Prostate gland (tissue), 2 donors: Measurements from ENCODE around the gene CD177.
"Not testable (repeated sequence)": the region's sequence is repeated elsewhere in the genome, so short reads cannot be mapped to it uniquely, and the experiment has no call there.

Experiments used
- CTCF ChIP-seq, 4 experiments: fragments of 200-600 bp in 2 of 4; fragments of 450-650 bp in 2 of 4; sonication (generic) in 2 of 4; IDR thresholded peaks; 1 replicate in 3 of 4; 2 replicates in 1 of 4; pipeline ENCODE4 v1.5.1; 2016 to 2019; ENCODE audit warnings: antibody characterized with exemption in 4 of 4, mild to moderate bottlenecking in 2 of 4, moderate library complexity in 2 of 4
- POLR2A ChIP-seq: fragments of 450-650 bp; IDR thresholded peaks from one replicate; pipeline ENCODE4 v1.6.1; 2016; ENCODE audit warnings: antibody characterized with exemption, mild to moderate bottlenecking
- POLR2AphosphoS5 ChIP-seq: sonication (generic); formaldehyde crosslinking; IDR thresholded peaks from one replicate; pipeline ENCODE4 v1.6.1; 2017; ENCODE audit warnings: antibody characterized with exemption

- TF ChIP-seq POLR2A; CTCF (IDR thresholded peaks at IDR 0.05); POLR2AphosphoS5: not testable (repeated sequence)
Observed at GRCh38 chr19:43390903-43391551, 37.5 kb downstream of the CD177 start.
